Skeletal muscle satellite cell (primary cell): ENCODE measurements around the gene ABCA6. TPM values are rescaled to one million over a fixed set of nuclear protein-coding genes. Genes with fewer than 3 reads are reported as not detected.
"Not testable (repeated sequence)": the region's sequence is repeated elsewhere in the genome, so short reads cannot be mapped to it uniquely, and the experiment has no call there.

Experiments used
- H3K27me3 ChIP-seq: 2 replicates; pipeline ENCODE4 v1.7.0; 2013; ENCODE audit warnings: low read length; ENCODE audit not compliant: control insufficient read depth, insufficient read depth
- H3K36me3 ChIP-seq: 2 replicates; pipeline ENCODE4 v1.7.0; 2013; ENCODE audit warnings: mild to moderate bottlenecking, control low read depth, low read length; ENCODE audit not compliant: insufficient read depth
- H3K4me1 ChIP-seq: 2 replicates; pipeline ENCODE4 v1.7.0; 2013; ENCODE audit warnings: low read length; ENCODE audit not compliant: control insufficient read depth, insufficient read depth
- H3K4me2 ChIP-seq: 2 replicates; pipeline ENCODE4 v1.7.0; 2013; ENCODE audit warnings: mild to moderate bottlenecking, low read length
- H3K4me3 ChIP-seq: 2 replicates; pipeline ENCODE4 v1.7.0; 2013; ENCODE audit warnings: low read length
- H3K9ac ChIP-seq: 2 replicates; pipeline ENCODE4 v1.7.0; 2013; ENCODE audit warnings: mild to moderate bottlenecking, low read depth, low read length, moderate library complexity
- H3K9me3 ChIP-seq: replicated peaks from 2 replicates; pipeline ENCODE4 v1.7.0; 2013; ENCODE audit warnings: mild to moderate bottlenecking, control low read depth, low read length
- total RNA-seq: library from RNA; depleted of rRNA; stranded (reverse); fragments of >200 nt; gene quantifications from 2 replicates; pipeline ENCODE4 v1.2.3, GENCODE V29; 2012; rRNA removed

Gene ABCA6
- 12.9 and 22.6 TPM in 2 replicates for total RNA-seq

- peaks cover 16% of the 10 kb centered on the region for H3K4me1 ChIP-seq
- H3K27me3 ChIP-seq, result no peaks in the 10 kb centered on the region
- no peaks in the 10 kb centered on the region for H3K36me3 ChIP-seq
- peak within 1 kb of the TSS; percentile 57 for H3K4me3 ChIP-seq
- peak within 1 kb of the TSS; percentile 69 for H3K4me2 ChIP-seq
- peak within 1 kb of the TSS; percentile 61 for H3K9ac ChIP-seq
- no peaks in the 10 kb centered on the region for H3K9me3 ChIP-seq
These were observed at the start of gene ABCA6 for GRCh38 chr17:69141431-69142174. Gene ABCA6 (minus strand): TSS chr17:69141895. CDS start chr17:69140703, 1,192 bp downstream.

GRCh38 chr17:69188796-69189195 is 47.1 kb upstream of the ABCA6 start:
- H3K4me3 ChIP-seq, result no peak overlapping the region
- no peaks in the 10 kb centered on the region for H3K27me3 ChIP-seq
- no peak overlapping the region for H3K4me2 ChIP-seq
- H3K9ac ChIP-seq, result no peak overlapping the region
- no peaks in the 10 kb centered on the region for H3K9me3 ChIP-seq
- no peaks in the 10 kb centered on the region for H3K4me1 ChIP-seq
- no peaks in the 10 kb centered on the region for H3K36me3 ChIP-seq

- Histone ChIP-seq H3K4me1 (no peaks in the 10 kb centered on the region), H3K27me3 (no peaks in the 10 kb centered on the region), H3K9me3 (no peaks in the 10 kb centered on the region), H3K4me3 (no peak overlapping the region), H3K9ac (no peak overlapping the region), H3K4me2 (no peak overlapping the region), H3K36me3 (no peaks in the 10 kb centered on the region)
These were observed 46.4 kb upstream of the ABCA6 start for GRCh38 chr17:69188064-69188463.

GRCh38 chr17:69187294-69187693 is 45.6 kb upstream of the ABCA6 start:
- H3K4me3 ChIP-seq, result no peak overlapping the region
- no peaks in the 10 kb centered on the region for H3K36me3 ChIP-seq
- no peak overlapping the region for H3K9ac ChIP-seq
- no peaks in the 10 kb centered on the region for H3K4me1 ChIP-seq
- H3K4me2 ChIP-seq, result no peak overlapping the region
- H3K9me3 ChIP-seq, result no peaks in the 10 kb centered on the region
- no peaks in the 10 kb centered on the region for H3K27me3 ChIP-seq

GRCh38 chr17:69179227-69179952 is 37.7 kb upstream of the ABCA6 start:
- H3K4me2 ChIP-seq, result no peak overlapping the region
- no peak overlapping the region for H3K4me3 ChIP-seq
- H3K4me1 ChIP-seq, result peaks cover 20% of the 10 kb centered on the region
- H3K27me3 ChIP-seq, result no peaks in the 10 kb centered on the region
- no peak overlapping the region for H3K9ac ChIP-seq
- H3K36me3 ChIP-seq, result no peaks in the 10 kb centered on the region
- no peaks in the 10 kb centered on the region for H3K9me3 ChIP-seq

- Histone ChIP-seq H3K9ac (no peak overlapping the region), H3K4me1 (peaks cover 20% of the 10 kb centered on the region), H3K4me3 (no peak overlapping the region), H3K4me2 (no peak overlapping the region), H3K36me3 (no peaks in the 10 kb centered on the region), H3K27me3 (no peaks in the 10 kb centered on the region), H3K9me3 (no peaks in the 10 kb centered on the region)
These were observed 34.7 kb upstream of the ABCA6 start for GRCh38 chr17:69176457-69176795.

- peaks cover 20% of the 10 kb centered on the region for H3K4me1 ChIP-seq
- no peak overlapping the region for H3K4me3 ChIP-seq
- H3K9ac ChIP-seq, result no peak overlapping the region
These were observed 34.1 kb upstream of the ABCA6 start for GRCh38 chr17:69175625-69176456.

GRCh38 chr17:69175262-69175624 is 33.5 kb upstream of the ABCA6 start:
- Histone ChIP-seq H3K4me3 (no peak overlapping the region), H3K4me2 (peak overlapping the region; percentile 3), H3K27me3 (no peaks in the 10 kb centered on the region), H3K4me1 (peaks cover 20% of the 10 kb centered on the region), H3K9ac (no peak overlapping the region), H3K36me3 (no peaks in the 10 kb centered on the region), H3K9me3 (no peaks in the 10 kb centered on the region)

More at GRCh38 chr17:69175625-69176456, 34.1 kb upstream of the ABCA6 start:
- Histone ChIP-seq H3K9me3 (no peaks in the 10 kb centered on the region), H3K27me3 (no peaks in the 10 kb centered on the region), H3K36me3 (no peaks in the 10 kb centered on the region), H3K4me2 (peak overlapping the region; percentile 7)

GRCh38 chr17:69173118-69173517 is 31.4 kb upstream of the ABCA6 start:
- Histone ChIP-seq H3K9ac (no peak overlapping the region), H3K36me3 (no peaks in the 10 kb centered on the region), H3K27me3 (no peaks in the 10 kb centered on the region), H3K4me1 (peaks cover 20% of the 10 kb centered on the region), H3K4me3 (no peak overlapping the region), H3K9me3 (no peaks in the 10 kb centered on the region), H3K4me2 (no peak overlapping the region)

GRCh38 chr17:69170377-69170776 is 28.7 kb upstream of the ABCA6 start:
- H3K9me3 ChIP-seq, result no peaks in the 10 kb centered on the region
- peaks cover 7% of the 10 kb centered on the region for H3K4me1 ChIP-seq
- H3K27me3 ChIP-seq, result no peaks in the 10 kb centered on the region
- no peak overlapping the region for H3K4me2 ChIP-seq
- no peak overlapping the region for H3K4me3 ChIP-seq
- no peak overlapping the region for H3K9ac ChIP-seq
- H3K36me3 ChIP-seq, result no peaks in the 10 kb centered on the region

GRCh38 chr17:69168642-69169041 is 26.9 kb upstream of the ABCA6 start:
- not testable (repeated sequence) for H3K4me3 ChIP-seq, H3K9ac ChIP-seq, H3K36me3 ChIP-seq, H3K4me1 ChIP-seq, H3K27me3 ChIP-seq, H3K9me3 ChIP-seq, H3K4me2 ChIP-seq
